Activated naive CD4-positive, alpha-beta T cell treated with anti-CD3 and anti-CD28 coated beads, Interleukin-2, amount 10 ng/mL, durations not matched to agents 7 days and 5 days (primary cell): ENCODE measurements around the gene OR2AG1.

ENCODE experiments used
- CTCF ChIA-PET: fragments of 350-600 bp; sonication (Branson Sonifier 250); formaldehyde crosslinking; loops from one replicate; lab custom pipeline; 2021; ENCODE audit warnings: antibody characterized with exemption; lab: Charles Lee
- DNase-seq: peaks from one replicate; pipeline ENCODE4 v3.0.0-alpha.2; 2020
- H3K27ac Mint-ChIP-seq: one replicate; pipeline ENCODE4 v1.8.0; 2021; ENCODE audit warnings: mild to moderate bottlenecking, moderate library complexity, mixed read lengths
- H3K27me3 Mint-ChIP-seq: one replicate; pipeline ENCODE4 v1.8.0; 2021; ENCODE audit warnings: mild to moderate bottlenecking, mixed read lengths
- H3K36me3 Mint-ChIP-seq: one replicate; pipeline ENCODE4 v1.8.0; 2021; ENCODE audit warnings: mixed read lengths
- H3K4me1 Mint-ChIP-seq: one replicate; pipeline ENCODE4 v1.8.0; 2021; ENCODE audit warnings: mixed read lengths
- H3K4me3 Mint-ChIP-seq: one replicate; pipeline ENCODE4 v1.8.0; 2021; ENCODE audit warnings: mild to moderate bottlenecking, moderate library complexity, mixed read lengths
- H3K9me3 Mint-ChIP-seq: one replicate; pipeline ENCODE4 v1.8.0; 2021; ENCODE audit warnings: mixed read lengths

Gene OR2AG1, protein sequence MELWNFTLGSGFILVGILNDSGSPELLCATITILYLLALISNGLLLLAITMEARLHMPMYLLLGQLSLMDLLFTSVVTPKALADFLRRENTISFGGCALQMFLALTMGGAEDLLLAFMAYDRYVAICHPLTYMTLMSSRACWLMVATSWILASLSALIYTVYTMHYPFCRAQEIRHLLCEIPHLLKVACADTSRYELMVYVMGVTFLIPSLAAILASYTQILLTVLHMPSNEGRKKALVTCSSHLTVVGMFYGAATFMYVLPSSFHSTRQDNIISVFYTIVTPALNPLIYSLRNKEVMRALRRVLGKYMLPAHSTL

DNA sequence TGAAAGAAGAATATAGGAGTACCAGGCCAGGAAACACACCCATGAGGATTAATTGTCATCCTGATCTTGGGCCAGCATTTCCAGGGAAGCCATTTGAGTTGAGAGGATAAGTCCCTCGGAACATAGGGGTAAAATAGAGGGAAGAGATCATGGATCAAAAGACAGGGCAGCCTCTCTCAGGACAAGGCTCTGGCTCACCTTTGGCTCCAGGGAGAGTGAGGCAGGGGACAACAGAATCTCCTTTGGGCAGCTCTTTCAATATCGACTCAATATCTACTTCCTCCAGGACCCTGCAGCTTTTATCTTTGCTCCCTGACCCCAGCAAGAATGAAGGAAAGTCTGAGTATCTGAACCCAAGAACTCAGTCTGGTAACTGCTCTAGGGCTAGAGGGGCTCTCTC lies at the start of gene OR2AG1:
TSS of gene OR2AG1 (plus strand) at position 301 of the 400 bp plus-strand sequence. CDS start 2,018 bp downstream, outside the sequence.
- Mint-ChIP-seq H3K27me3 (peaks cover 12% of the 10 kb centered on the region), H3K4me1 (no peaks in the 10 kb centered on the region), H3K36me3 (no peaks in the 10 kb centered on the region), H3K27ac (no peak within 1 kb of the TSS), H3K4me3 (no peak within 1 kb of the TSS), H3K9me3 (no peaks in the 10 kb centered on the region)
- no peak for DNase-seq
- CTCF ChIA-PET = no interaction called here

DNA sequence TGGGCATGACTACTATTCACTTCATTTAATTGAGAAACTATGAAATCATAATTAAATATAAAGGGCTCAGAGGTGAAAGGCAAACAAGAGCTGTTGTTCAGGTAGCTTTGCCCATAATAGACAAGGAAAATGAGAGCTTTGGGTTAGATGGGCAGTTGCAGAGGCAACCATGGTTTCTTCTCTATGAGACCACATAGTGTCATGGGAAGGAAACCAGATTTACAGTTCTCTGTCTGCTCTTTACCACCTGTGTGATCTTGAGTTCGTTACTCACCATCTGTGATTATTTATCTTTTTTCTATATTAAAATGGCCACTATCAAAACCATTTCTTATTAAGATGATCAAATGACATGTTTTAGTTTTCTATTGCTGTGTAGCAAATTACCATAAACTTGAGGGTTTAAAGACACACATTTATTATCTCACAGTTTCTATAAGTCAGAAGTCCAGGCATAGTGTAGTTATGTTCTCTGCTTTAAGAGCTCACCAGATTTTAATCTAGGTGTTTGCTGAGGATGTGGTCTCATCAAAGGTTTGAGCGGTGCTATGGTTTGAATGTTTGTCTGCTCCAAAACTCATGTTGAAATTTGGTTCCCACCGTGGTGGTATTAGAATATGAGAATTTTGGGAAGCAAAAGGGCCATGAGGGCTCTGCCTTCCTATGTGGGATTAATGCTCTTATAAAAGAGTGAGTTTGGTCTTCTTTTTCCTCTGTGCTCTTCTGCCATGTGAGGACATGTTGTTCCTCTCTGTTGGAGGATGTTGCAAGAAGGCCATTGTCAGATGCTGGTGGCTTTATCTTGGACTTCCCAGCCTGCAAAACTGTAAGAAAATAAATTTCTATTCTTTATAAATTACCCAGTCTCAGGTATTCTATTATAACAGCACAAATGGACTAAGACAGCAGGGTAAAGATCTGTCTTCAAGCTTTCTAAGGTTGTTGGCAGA lies 49.2 kb upstream of the OR2AG1 start:
- H3K9me3 Mint-ChIP-seq = no peaks in the 10 kb centered on the region
- DNase-seq = peak; percentile 39
- H3K4me3 Mint-ChIP-seq = peak overlapping the region; percentile 26
- H3K27ac Mint-ChIP-seq = peak overlapping the region; percentile 93
- H3K4me1 Mint-ChIP-seq = peaks cover 78% of the 10 kb centered on the region
- CTCF ChIA-PET = interaction anchor here (1.1 to 10.2 kb wide), 4 partner anchors 9 to 23 kb away, joined by 3 to 185 read pairs (median 5); no protein-coding TSS in a partner anchor
- H3K27me3 Mint-ChIP-seq = no peaks in the 10 kb centered on the region
- H3K36me3 Mint-ChIP-seq = peaks cover 79% of the 10 kb centered on the region

DNA sequence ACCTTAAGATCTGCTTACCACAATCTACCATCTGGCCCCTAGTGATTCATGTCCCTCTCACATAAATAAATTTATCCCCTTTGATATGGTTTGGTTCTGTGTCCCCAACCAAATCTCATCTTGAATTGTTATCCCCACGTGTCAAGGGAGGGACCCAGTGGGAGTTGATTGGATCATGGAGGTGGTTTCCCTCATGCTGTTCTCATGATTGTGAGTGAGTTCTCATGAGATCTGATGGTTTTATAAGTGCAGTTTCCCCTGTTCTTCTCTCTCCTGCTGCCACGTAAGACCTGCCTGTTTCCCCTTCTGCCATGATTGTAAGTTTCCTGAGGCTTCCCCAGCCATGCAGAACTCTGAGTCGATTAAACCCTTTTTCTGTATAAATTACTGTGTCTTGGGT lies 48.2 kb upstream of the OR2AG1 start:
- Mint-ChIP-seq H3K36me3 (peaks cover 76% of the 10 kb centered on the region), H3K4me1 (peaks cover 81% of the 10 kb centered on the region)
- CTCF ChIA-PET = interaction anchor here (0.6 to 10.2 kb wide), 5 partner anchors 8 to 51 kb away, joined by 3 to 185 read pairs (median 6); partner anchors contain the start of gene MRPL17

DNA sequence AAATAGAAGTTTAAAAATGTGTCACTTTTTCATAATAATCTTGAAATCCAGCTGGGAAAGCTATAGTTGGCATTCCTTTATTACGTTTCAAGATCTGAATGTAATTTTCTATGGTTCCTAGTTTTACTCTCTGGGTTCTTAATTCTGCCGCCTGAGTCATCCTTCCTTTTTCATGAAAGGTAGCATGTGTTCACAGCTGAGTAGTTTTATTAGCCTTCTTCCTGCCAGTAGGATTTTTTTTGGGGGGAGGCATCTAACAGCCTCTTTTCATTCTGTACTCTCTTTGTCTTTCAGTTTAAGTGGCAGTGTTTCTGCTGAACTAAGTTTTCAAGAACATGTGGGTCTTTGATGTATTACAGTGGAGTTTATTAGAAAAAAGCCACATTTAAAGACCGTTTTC lies 47.5 kb upstream of the OR2AG1 start:
- DNase-seq = no peak
- CTCF ChIA-PET = interaction anchor here (0.6 to 10.2 kb wide), 4 partner anchors 13 to 52 kb away, joined by 3 to 185 read pairs (median 41); partner anchors contain the start of gene MRPL17
- H3K27me3 Mint-ChIP-seq = no peaks in the 10 kb centered on the region
- no peak overlapping the region for H3K4me3 Mint-ChIP-seq
- peaks cover 83% of the 10 kb centered on the region for H3K4me1 Mint-ChIP-seq
- H3K9me3 Mint-ChIP-seq = no peaks in the 10 kb centered on the region
- peak overlapping the region; percentile 70 for H3K27ac Mint-ChIP-seq
- peaks cover 73% of the 10 kb centered on the region for H3K36me3 Mint-ChIP-seq

More for the DNA sequence above, 48.2 kb upstream of the OR2AG1 start:
- Mint-ChIP-seq H3K27ac (peak overlapping the region; percentile 70), H3K27me3 (no peaks in the 10 kb centered on the region), H3K4me3 (no peak overlapping the region), H3K9me3 (no peaks in the 10 kb centered on the region)
- DNase-seq = no peak

DNA sequence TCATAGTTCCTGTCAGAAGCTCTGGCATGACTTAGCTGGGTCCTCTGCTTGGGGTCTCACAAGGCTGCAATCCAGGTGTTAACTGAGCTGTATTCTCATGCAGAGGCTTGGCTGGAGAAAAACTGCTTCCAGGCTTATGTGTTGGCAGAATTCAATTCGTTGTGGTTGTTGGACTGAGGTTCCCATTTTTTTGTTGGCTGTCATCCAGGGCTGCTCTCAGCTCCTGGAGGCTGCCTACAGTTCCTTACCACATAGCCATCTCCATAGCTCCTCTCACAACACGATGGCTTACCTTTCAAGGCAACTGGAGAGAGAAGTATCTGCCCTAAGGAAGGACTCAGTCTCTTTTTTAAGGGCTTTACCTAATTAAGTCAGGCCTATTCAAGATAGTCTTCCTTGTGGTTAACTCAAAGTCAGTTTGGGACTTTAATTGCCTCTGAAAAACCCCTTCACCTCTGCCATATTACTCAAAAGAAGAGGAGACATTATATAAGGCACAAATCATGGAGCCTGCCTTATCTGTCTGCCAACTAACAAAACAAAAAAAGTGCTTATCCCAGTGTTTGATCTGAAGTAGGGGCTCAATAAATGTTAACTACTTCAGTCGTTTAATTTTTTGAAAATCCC lies 46.2 kb upstream of the OR2AG1 start:
- no peak overlapping the region for H3K27ac Mint-ChIP-seq
- CTCF ChIA-PET = interaction anchor here (0.7 to 10.2 kb wide), 8 partner anchors 10 to 958 kb away, joined by 3 to 185 read pairs (median 3); partner anchors contain the start of gene ZNF215
- H3K36me3 Mint-ChIP-seq = peaks cover 67% of the 10 kb centered on the region
- DNase-seq = no peak
- H3K9me3 Mint-ChIP-seq = no peaks in the 10 kb centered on the region
- peaks cover 85% of the 10 kb centered on the region for H3K4me1 Mint-ChIP-seq
- no peak overlapping the region for H3K4me3 Mint-ChIP-seq
- no peaks in the 10 kb centered on the region for H3K27me3 Mint-ChIP-seq

DNA sequence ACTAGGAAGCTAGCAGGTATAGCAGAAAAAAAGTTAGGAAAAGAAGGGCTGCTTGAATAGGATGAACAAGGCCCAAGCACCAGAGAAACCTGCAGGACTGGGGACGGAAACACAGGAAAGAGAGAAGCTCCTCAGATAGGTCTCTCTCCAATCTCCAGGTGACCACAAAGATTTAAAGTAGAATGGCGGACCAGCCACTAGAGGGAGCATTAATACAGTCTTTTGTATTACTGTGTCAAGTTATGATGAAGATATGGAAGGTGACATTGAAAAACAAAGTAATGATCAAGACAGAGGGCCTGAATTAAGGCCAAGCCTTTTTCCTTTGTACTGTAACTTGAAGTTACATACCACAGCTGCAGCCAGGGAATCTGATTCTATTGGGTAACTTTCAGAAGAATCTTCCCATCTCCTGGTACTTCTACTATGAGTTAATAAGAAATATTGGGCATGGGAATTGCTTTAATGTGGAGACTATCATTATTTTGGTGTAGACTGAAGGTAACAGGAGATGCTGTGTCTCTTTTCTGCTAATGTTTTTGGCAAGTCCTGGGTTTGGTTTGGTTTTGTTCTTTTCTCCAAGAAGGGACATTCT lies 44.9 kb upstream of the OR2AG1 start:
- CTCF ChIA-PET = interaction anchor here (0.7 to 10.2 kb wide), 16 partner anchors 9 to 359 kb away, joined by 3 to 185 read pairs (median 4); partner anchors contain the start of genes OR2AG2 and ZNF215

DNA sequence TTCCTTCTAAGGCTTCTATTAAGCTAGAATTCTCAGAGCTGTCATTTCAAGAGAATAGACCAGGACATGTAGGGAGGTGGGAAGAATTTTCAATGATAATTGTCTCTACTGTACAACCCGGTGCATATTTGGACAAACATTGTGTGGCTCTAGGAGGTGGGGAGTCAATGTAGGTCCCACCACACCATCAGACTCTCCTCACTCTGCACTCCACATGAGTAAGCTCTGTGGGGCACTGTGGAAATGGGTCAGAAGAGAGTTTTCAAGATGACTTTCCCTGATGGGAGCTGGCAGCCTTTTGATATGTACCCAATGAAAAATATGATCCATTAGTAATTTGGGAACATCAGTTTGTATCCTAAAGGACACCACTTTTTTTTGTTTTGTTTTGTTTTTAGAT lies 44.2 kb upstream of the OR2AG1 start:
- no peak overlapping the region for H3K4me3 Mint-ChIP-seq
- DNase-seq = no peak
- H3K27ac Mint-ChIP-seq = peak overlapping the region; percentile 1
- CTCF ChIA-PET = interaction anchor here (0.6 to 10.2 kb wide), 8 partner anchors 10 to 209 kb away, joined by 3 to 185 read pairs (median 8); partner anchors contain the start of gene OR2AG2
- H3K4me1 Mint-ChIP-seq = peaks cover 88% of the 10 kb centered on the region
- H3K36me3 Mint-ChIP-seq = peaks cover 66% of the 10 kb centered on the region
- no peaks in the 10 kb centered on the region for H3K9me3 Mint-ChIP-seq
- no peaks in the 10 kb centered on the region for H3K27me3 Mint-ChIP-seq

More for the DNA sequence above, 44.9 kb upstream of the OR2AG1 start:
- H3K36me3 Mint-ChIP-seq = peaks cover 68% of the 10 kb centered on the region
- H3K27me3 Mint-ChIP-seq = no peaks in the 10 kb centered on the region
- peak overlapping the region; percentile 1 for H3K27ac Mint-ChIP-seq
- no peaks in the 10 kb centered on the region for H3K9me3 Mint-ChIP-seq
- H3K4me3 Mint-ChIP-seq = no peak overlapping the region
- peak; percentile 77 for DNase-seq
- H3K4me1 Mint-ChIP-seq = peaks cover 89% of the 10 kb centered on the region

DNA sequence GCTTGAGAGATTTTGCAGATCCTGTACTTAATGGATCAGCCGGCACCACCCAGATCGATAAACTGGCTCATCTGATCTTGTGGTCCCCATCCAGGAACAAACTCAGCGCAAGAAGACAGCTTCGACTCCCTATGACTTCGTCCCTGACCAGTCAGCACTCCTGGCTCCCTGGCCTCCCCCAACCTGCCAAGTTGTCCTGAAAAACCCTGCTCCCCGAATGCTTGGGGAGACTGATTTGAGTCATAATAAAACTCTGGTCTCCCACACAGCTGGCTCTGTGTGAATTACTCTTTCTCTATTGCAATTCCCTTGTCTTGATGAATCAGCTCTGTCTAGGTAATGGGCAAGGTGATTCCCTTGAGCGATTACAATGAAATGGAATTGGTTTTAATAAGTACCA lies 40.6 kb upstream of the OR2AG1 start:
- DNase-seq = no peak
- Mint-ChIP-seq H3K27ac (peak overlapping the region; percentile 34), H3K4me1 (peaks cover 56% of the 10 kb centered on the region), H3K4me3 (no peak overlapping the region), H3K9me3 (no peaks in the 10 kb centered on the region), H3K27me3 (no peaks in the 10 kb centered on the region), H3K36me3 (peaks cover 36% of the 10 kb centered on the region)
- CTCF ChIA-PET = interaction anchor here (1.1 to 10.2 kb wide), 2 partner anchors 8 to 14 kb away, joined by 6 to 185 read pairs; no protein-coding TSS in a partner anchor

DNA sequence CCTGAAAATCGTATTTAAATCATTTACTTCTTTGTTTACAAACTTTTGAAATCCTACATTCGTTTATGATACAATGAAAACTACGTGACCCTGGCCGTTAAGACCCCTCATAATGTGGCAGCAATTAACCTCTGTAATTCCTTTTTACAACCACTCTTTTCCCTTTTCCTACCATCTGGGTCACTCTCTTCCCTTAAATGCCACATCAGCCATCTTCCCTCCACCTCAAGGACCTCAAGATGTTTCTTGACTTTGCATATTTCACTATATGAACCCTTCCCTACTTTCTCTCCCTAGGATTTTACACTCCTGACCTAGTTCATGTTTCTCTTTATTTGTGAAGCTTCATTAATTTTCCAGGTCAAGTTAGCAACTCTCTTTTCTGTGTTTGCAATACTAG lies 37.8 kb upstream of the OR2AG1 start:
- Mint-ChIP-seq H3K4me3 (no peak overlapping the region), H3K27me3 (no peaks in the 10 kb centered on the region), H3K9me3 (no peaks in the 10 kb centered on the region), H3K36me3 (peaks cover 19% of the 10 kb centered on the region), H3K27ac (no peak overlapping the region), H3K4me1 (peaks cover 42% of the 10 kb centered on the region)
- DNase-seq = no peak
- CTCF ChIA-PET = interaction anchor here (1.0 to 7.8 kb wide), 4 partner anchors 7 to 141 kb away, joined by 3 to 78 read pairs (median 40); no protein-coding TSS in a partner anchor

DNA sequence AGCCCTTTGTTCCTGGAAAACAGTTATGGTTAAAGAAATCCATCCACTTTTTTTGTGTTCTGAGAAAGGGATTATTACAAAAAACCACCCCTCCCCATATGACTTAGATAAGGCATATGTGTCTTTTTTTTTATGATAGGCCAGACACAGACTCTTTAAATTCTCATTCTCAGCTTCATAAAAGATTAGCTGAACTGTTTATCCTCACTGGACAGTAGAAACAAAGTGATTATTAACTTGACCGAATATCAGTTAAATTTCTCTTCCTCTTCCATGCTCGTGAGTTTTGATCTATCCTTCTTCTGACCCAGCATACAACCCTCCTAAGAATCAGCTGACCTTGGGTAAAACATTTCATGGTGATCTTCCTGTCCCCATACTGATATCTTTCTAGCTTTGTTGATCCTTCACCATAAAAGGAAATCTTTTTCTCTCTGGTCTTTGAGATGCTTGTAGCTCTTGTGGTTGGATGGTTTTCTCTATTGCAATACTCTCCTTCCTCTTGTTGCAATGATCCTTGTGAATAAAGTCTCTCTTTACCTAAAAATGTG lies 37.3 kb upstream of the OR2AG1 start:
- DNase-seq = no peak
- no peaks in the 10 kb centered on the region for H3K27me3 Mint-ChIP-seq
- H3K4me3 Mint-ChIP-seq = no peak overlapping the region
- H3K27ac Mint-ChIP-seq = no peak overlapping the region
- no peaks in the 10 kb centered on the region for H3K9me3 Mint-ChIP-seq
- H3K4me1 Mint-ChIP-seq = peaks cover 38% of the 10 kb centered on the region
- CTCF ChIA-PET = interaction anchor here (1.0 to 7.8 kb wide), 7 partner anchors 8 to 367 kb away, joined by 3 to 78 read pairs (median 7); no protein-coding TSS in a partner anchor
- H3K36me3 Mint-ChIP-seq = peaks cover 19% of the 10 kb centered on the region

DNA sequence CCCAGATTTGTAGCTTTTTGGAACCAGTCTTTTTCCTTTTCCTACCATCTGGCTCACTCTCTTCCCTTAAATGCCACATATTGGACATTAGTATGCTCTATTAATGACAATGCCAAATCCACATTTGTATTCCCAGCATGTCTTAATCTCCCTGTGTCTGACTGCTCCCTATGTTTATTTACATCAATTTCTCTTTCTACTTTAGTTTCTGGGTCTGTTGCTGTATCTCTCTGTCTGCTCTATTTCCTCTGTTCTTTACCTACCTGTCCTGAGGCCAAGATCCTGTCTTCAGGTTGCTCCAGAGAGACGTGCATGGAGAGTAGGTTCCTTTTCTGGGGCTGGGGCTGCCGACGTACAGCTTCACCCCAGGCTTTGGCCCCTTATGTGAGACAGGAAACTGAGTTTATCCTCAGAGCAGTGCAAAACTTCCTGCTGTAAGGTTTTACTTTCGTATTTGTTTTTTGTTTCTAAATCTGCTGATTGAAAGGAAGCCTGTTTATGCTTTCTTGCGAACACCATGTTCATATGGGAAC lies 36.7 kb upstream of the OR2AG1 start:
- Mint-ChIP-seq H3K4me1 (peaks cover 39% of the 10 kb centered on the region), H3K27me3 (no peaks in the 10 kb centered on the region), H3K36me3 (peaks cover 15% of the 10 kb centered on the region), H3K27ac (no peak overlapping the region), H3K4me3 (no peak overlapping the region), H3K9me3 (no peaks in the 10 kb centered on the region)
- DNase-seq = peak; percentile 67
- CTCF ChIA-PET = interaction anchor here (1.2 to 7.8 kb wide), 7 partner anchors 8 to 367 kb away, joined by 3 to 78 read pairs (median 7); no protein-coding TSS in a partner anchor

DNA sequence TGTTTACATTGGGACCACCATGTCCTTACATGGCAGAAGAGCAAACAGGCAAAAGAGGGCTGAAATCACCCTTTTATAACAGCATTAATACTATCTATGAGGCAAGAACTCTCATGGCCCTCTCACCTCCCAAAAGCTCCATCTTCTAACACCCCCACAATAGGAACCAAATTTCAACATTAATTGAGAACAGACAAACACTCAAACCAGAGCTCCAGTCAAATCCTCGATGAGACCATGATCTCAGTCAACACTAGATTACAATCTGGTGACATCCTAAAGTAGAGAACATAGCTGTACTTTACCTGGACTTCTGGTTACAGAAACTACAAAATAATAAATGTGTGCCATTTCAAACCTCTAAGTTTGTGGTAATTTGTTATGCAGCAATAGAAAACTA lies 36.2 kb upstream of the OR2AG1 start:
- DNase-seq = no peak
- peaks cover 15% of the 10 kb centered on the region for H3K36me3 Mint-ChIP-seq
- no peaks in the 10 kb centered on the region for H3K27me3 Mint-ChIP-seq
- H3K4me1 Mint-ChIP-seq = peaks cover 37% of the 10 kb centered on the region
- H3K27ac Mint-ChIP-seq = no peak overlapping the region
- H3K4me3 Mint-ChIP-seq = no peak overlapping the region
- CTCF ChIA-PET = interaction anchor here (0.9 to 7.8 kb wide), 9 partner anchors 9 to 368 kb away, joined by 3 to 78 read pairs (median 6); no protein-coding TSS in a partner anchor
- no peaks in the 10 kb centered on the region for H3K9me3 Mint-ChIP-seq
